ENCODE measurements around the gene RNASET2. TPM values are rescaled to one million over a fixed set of nuclear protein-coding genes. Genes with fewer than 3 reads are reported as not detected.

The RNASET2 gene
- polyA plus RNA-seq, 1 donor (not counting 4 experiments of a cell fraction or from before 2014, with no cell fraction given), result 21.5 TPM

DNA sequence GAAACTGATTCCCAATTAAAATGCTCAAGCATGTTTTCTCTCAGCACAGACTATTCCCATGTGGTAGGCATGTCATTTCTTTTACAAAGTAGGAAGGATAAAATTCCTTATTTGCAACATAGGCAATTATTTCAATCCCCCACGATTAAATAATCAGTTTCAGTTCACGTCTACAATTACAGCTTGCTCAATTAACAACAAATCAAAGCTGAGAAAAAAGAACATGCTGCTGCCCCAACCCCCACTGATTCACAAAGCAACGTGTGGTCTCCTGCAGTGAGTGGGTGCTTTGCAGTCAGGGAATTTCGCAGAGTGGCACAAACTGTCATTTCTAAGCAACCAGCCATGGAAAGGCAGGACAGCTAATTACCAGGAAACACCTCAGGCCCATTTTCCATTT lies 17.0 kb downstream of the RNASET2 start:
- Histone ChIP-seq H3K4me1 (ENCODE audit: control insufficient read depth, extremely low read depth, insufficient read depth, low read length) (no peaks in the 10 kb centered on the region), H3K36me3 (ENCODE audit: control insufficient read depth in 2 of 2, extremely low read depth in 1 of 2, insufficient read depth in 2 of 2, low read length in 2 of 2) (peaks cover 0 to 4% of the 10 kb centered on the region in 2 experiments), H3K27ac (ENCODE audit: control insufficient read depth, insufficient read depth, low read length) (no peak overlapping the region), H3K4me2 (ENCODE audit: control insufficient read depth, extremely low read depth, insufficient read depth, low read depth, low read length) (no peak overlapping the region), H3K79me2 (ENCODE audit: control insufficient read depth, insufficient read depth, low read length) (no peaks in the 10 kb centered on the region), H3K9me1 (ENCODE audit: control insufficient read depth, extremely low read depth, insufficient read depth, low read length) (no peaks in the 10 kb centered on the region), H2AFZ (ENCODE audit: control insufficient read depth, low read length) (no peak overlapping the region), H3K9ac (ENCODE audit: control insufficient read depth, extremely low read depth, insufficient read depth, low read length) (no peak overlapping the region), H3K4me3 (ENCODE audit: control insufficient read depth in 2 of 3, extremely low read depth in 1 of 3, insufficient read depth in 2 of 3, low read depth in 1 of 3, low read length in 3 of 3) (no peak overlapping the region), H3K9me3 (ENCODE audit: control insufficient read depth, low read depth, low read length) (no peaks in the 10 kb centered on the region), H4K20me1 (ENCODE audit: control insufficient read depth, extremely low read depth, insufficient read depth, low read length) (no peaks in the 10 kb centered on the region), H3K27me3 (ENCODE audit: control insufficient read depth, extremely low read depth, insufficient read depth, low read length) (no peaks in the 10 kb centered on the region)
- FAIRE-seq (no peak), DNase-seq (ENCODE audit: low read depth, low spot score) (no peak)
- dilution Hi-C loops (cut with MboI; ENCODE audit: extremely low pct_ligation_motif_present, low sequenced_read_pairs), result no loop called here
- TF ChIP-seq, protein P1, sequence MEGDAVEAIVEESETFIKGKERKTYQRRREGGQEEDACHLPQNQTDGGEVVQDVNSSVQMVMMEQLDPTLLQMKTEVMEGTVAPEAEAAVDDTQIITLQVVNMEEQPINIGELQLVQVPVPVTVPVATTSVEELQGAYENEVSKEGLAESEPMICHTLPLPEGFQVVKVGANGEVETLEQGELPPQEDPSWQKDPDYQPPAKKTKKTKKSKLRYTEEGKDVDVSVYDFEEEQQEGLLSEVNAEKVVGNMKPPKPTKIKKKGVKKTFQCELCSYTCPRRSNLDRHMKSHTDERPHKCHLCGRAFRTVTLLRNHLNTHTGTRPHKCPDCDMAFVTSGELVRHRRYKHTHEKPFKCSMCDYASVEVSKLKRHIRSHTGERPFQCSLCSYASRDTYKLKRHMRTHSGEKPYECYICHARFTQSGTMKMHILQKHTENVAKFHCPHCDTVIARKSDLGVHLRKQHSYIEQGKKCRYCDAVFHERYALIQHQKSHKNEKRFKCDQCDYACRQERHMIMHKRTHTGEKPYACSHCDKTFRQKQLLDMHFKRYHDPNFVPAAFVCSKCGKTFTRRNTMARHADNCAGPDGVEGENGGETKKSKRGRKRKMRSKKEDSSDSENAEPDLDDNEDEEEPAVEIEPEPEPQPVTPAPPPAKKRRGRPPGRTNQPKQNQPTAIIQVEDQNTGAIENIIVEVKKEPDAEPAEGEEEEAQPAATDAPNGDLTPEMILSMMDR (optimal IDR thresholded peaks at IDR 0.05 in 1 of 3, IDR thresholded peaks at IDR 0.05 in 1 of 3, conservative IDR thresholded peaks at IDR 0.05 in 1 of 3; ENCODE audit: extremely low read depth in 1 of 3, insufficient read depth in 2 of 3, low read length in 3 of 3), result no peak
- TF ChIP-seq EZH2 (IDR thresholded peaks at IDR 0.05; ENCODE audit: low read length), result no peak

- no peak for TF ChIP-seq EZH2 (IDR thresholded peaks at IDR 0.05; ENCODE audit: low read length)
- TF ChIP-seq, protein P1 (optimal IDR thresholded peaks at IDR 0.05 in 1 of 3, IDR thresholded peaks at IDR 0.05 in 1 of 3, conservative IDR thresholded peaks at IDR 0.05 in 1 of 3; ENCODE audit: extremely low read depth in 1 of 3, insufficient read depth in 2 of 3, low read length in 3 of 3), result no peak
- no peaks in the 10 kb centered on the region for H4K20me1 ChIP-seq (ENCODE audit: control insufficient read depth, extremely low read depth, insufficient read depth, low read length)
- H3K27ac ChIP-seq (ENCODE audit: control insufficient read depth, insufficient read depth, low read length), result no peak overlapping the region
- no peaks in the 10 kb centered on the region for H3K4me1 ChIP-seq (ENCODE audit: control insufficient read depth, extremely low read depth, insufficient read depth, low read length)
- dilution Hi-C loops (cut with MboI; ENCODE audit: extremely low pct_ligation_motif_present, low sequenced_read_pairs), result no loop called here
- no peaks in the 10 kb centered on the region for H3K9me1 ChIP-seq (ENCODE audit: control insufficient read depth, extremely low read depth, insufficient read depth, low read length)
- no peak overlapping the region for H3K4me3 ChIP-seq (ENCODE audit: control insufficient read depth in 2 of 3, extremely low read depth in 1 of 3, insufficient read depth in 2 of 3, low read depth in 1 of 3, low read length in 3 of 3)
- no peak overlapping the region for H3K9ac ChIP-seq (ENCODE audit: control insufficient read depth, extremely low read depth, insufficient read depth, low read length)
- no peak overlapping the region for H3K4me2 ChIP-seq (ENCODE audit: control insufficient read depth, extremely low read depth, insufficient read depth, low read depth, low read length)
- no peak for FAIRE-seq
- H3K9me3 ChIP-seq (ENCODE audit: control insufficient read depth, low read depth, low read length), result no peaks in the 10 kb centered on the region
- H3K36me3 ChIP-seq (ENCODE audit: control insufficient read depth in 2 of 2, extremely low read depth in 1 of 2, insufficient read depth in 2 of 2, low read length in 2 of 2), result peaks cover 0 to 4% of the 10 kb centered on the region in 2 experiments
- no peaks in the 10 kb centered on the region for H3K27me3 ChIP-seq (ENCODE audit: control insufficient read depth, extremely low read depth, insufficient read depth, low read length)
- H2AFZ ChIP-seq (ENCODE audit: control insufficient read depth, low read length), result no peak overlapping the region
- H3K79me2 ChIP-seq (ENCODE audit: control insufficient read depth, insufficient read depth, low read length), result no peaks in the 10 kb centered on the region
- no peak for DNase-seq (ENCODE audit: low read depth, low spot score)
These were observed 17.6 kb downstream of the RNASET2 start for GRCh38 chr6:166938704-166939103.

Data from keratinocyte (primary cell).